Measurements from ENCODE around the gene CD6. TPM values are rescaled to one million over a fixed set of nuclear protein-coding genes. Genes with fewer than 3 reads are reported as not detected.

CD6 gene
- total and polyA plus RNA-seq, 3 experiments from 2014 or later: 156 to 233 (median 229) TPM

DNA sequence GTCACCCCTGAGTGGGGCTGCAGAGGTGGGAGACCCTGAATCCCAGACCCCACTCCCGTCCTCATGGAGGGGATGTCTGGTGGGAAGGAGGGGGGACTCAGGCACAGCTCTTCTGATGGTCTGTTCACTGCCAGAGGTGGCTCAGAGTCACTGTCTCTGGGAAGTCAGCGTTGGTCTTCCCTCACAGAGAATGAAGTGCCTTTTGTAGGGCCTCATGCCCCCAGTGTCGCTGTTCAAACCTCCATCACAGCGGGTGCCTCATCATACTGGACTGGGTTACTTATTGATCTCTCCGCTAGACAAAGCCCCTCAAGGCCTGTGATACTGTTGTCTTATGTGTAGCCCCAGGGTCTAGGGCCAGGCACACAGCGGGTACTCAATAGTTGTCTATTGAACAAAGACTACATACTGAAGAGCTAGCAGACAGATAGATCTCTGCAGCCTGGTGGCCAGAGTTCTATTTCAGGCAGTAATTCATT is 41.3 kb downstream of the CD6 start:
- peaks cover 4 to 29% (median 11%) of the 10 kb centered on the region in 3 donors for H3K4me1 Mint-ChIP-seq
- no peaks in the 10 kb centered on the region for H3K9me3 ChIP-seq (ENCODE audit: low read length)
- no peaks in the 10 kb centered on the region for H3K9me3 Mint-ChIP-seq
- H3K36me3 Mint-ChIP-seq: peaks cover 17 to 97% (median 25%) of the 10 kb centered on the region in 3 donors
- peaks cover 10% of the 10 kb centered on the region for H3K4me1 ChIP-seq (ENCODE audit: insufficient read depth, low read length)
- H3K27me3 Mint-ChIP-seq: no peaks in the 10 kb centered on the region
- H3K4me3 Mint-ChIP-seq: no peak overlapping the region
- H3K36me3 ChIP-seq (ENCODE audit: insufficient read depth, low read length): peaks cover 73% of the 10 kb centered on the region
- H3K27me3 ChIP-seq (ENCODE audit: insufficient read depth, low read length, poor library complexity, severe bottlenecking): no peaks in the 10 kb centered on the region
- H3K27ac ChIP-seq (ENCODE audit: low read depth, low read length): no peak overlapping the region
- no peak overlapping the region for H3K4me3 ChIP-seq (ENCODE audit: low read length)
- H3K27ac Mint-ChIP-seq: peak overlapping the region in 6 of 8 donors; percentile 26 to 59 (median 46)
- CTCF ChIA-PET: interaction anchor here (1.1 to 1.7 kb wide), 5 partner anchors 8 to 116 kb away, joined by 3 to 5 read pairs (median 4); no protein-coding TSS in a partner anchor
- POLR2A ChIA-PET: interaction anchor here (1.5 kb wide), 1 partner anchor 10 kb away, joined by 4 read pairs; no protein-coding TSS in a partner anchor
- DNase-seq: no peak

DNA sequence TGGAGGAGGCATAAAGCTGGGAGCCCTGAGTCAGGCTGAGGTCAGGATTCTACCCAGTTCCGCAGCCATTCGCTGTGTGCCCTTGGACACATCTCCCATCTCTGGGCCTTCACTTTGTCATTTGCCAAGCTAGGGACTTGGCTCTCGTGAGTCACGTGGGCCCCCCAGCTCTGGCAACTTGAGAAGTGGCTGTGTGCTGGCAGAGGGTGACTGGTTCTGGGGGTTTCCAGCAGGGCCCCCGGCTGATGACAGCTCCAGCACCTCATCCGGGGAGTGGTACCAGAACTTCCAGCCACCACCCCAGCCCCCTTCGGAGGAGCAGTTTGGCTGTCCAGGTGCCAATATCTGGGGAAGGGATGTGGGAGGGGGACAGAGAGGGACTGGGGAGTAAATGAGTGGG is 46.6 kb downstream of the CD6 start:
- Mint-ChIP-seq H3K9me3 (no peaks in the 10 kb centered on the region), H3K27me3 (peaks cover 0 to 1% of the 10 kb centered on the region in 2 donors), H3K36me3 (peaks cover 10 to 81% (median 13%) of the 10 kb centered on the region in 3 donors), H3K4me3 (no peak overlapping the region), H3K27ac (peak overlapping the region in 2 of 8 donors; percentile 71 to 88), H3K4me1 (peaks cover 32 to 53% (median 33%) of the 10 kb centered on the region in 3 donors)
- no peak for DNase-seq
- no peak overlapping the region for H3K27ac ChIP-seq (ENCODE audit: low read depth, low read length)
- no peak overlapping the region for H3K4me3 ChIP-seq (ENCODE audit: low read length)
- H3K27me3 ChIP-seq (ENCODE audit: insufficient read depth, low read length, poor library complexity, severe bottlenecking): no peaks in the 10 kb centered on the region
- ChIA-PET POLR2A (interaction anchor here (1.4 kb wide), 1 partner anchor 63 kb away, joined by 3 read pairs; no protein-coding TSS in a partner anchor), CTCF (interaction anchor here (1.2 to 1.3 kb wide), 2 partner anchors 46 to 48 kb away, joined by 4 to 5 read pairs; partner anchors contain the start of gene CD6)
- peaks cover 49% of the 10 kb centered on the region for H3K36me3 ChIP-seq (ENCODE audit: insufficient read depth, low read length)
- no peaks in the 10 kb centered on the region for H3K9me3 ChIP-seq (ENCODE audit: low read length)
- H3K4me1 ChIP-seq (ENCODE audit: insufficient read depth, low read length): peaks cover 32% of the 10 kb centered on the region

- no peak overlapping the region for H3K27ac ChIP-seq (ENCODE audit: low read depth, low read length)
- H3K9me3 Mint-ChIP-seq: no peaks in the 10 kb centered on the region
- POLR2A ChIA-PET: interaction anchor here (0.6 to 1.1 kb wide), 2 partner anchors 24 to 61 kb away, joined by 4 to 5 read pairs; no protein-coding TSS in a partner anchor
- H3K9me3 ChIP-seq (ENCODE audit: low read length): no peaks in the 10 kb centered on the region
- CTCF ChIA-PET: interaction anchor here (1.2 to 1.8 kb wide), 3 partner anchors 32 to 57 kb away, joined by 3 to 6 read pairs (median 5); partner anchors contain the start of gene CD6
- no peaks in the 10 kb centered on the region for H3K27me3 ChIP-seq (ENCODE audit: insufficient read depth, low read length, poor library complexity, severe bottlenecking)
- peaks cover 43% of the 10 kb centered on the region for H3K36me3 ChIP-seq (ENCODE audit: insufficient read depth, low read length)
- H3K36me3 Mint-ChIP-seq: peaks cover 9 to 69% (median 11%) of the 10 kb centered on the region in 3 donors
- no peak overlapping the region for H3K4me3 Mint-ChIP-seq
- peaks cover 42% of the 10 kb centered on the region for H3K4me1 ChIP-seq (ENCODE audit: insufficient read depth, low read length)
- H3K4me1 Mint-ChIP-seq: peaks cover 41 to 62% (median 43%) of the 10 kb centered on the region in 3 donors
- DNase-seq: no peak
- peaks cover 0 to 1% of the 10 kb centered on the region in 2 donors for H3K27me3 Mint-ChIP-seq
- no peak overlapping the region for H3K4me3 ChIP-seq (ENCODE audit: low read length)
- peak overlapping the region in 7 of 8 donors; percentile 14 to 97 (median 58) for H3K27ac Mint-ChIP-seq
Observed at GRCh38 chr11:61019037-61019831, 47.8 kb downstream of the CD6 start.

GRCh38 chr11:61019832-61020405 is 48.4 kb downstream of the CD6 start:
- H3K4me1 Mint-ChIP-seq: peaks cover 44 to 69% (median 50%) of the 10 kb centered on the region in 3 donors
- H3K4me1 ChIP-seq (ENCODE audit: insufficient read depth, low read length): peaks cover 45% of the 10 kb centered on the region
- H3K27me3 Mint-ChIP-seq: peaks cover 0 to 1% of the 10 kb centered on the region in 2 donors
- ChIA-PET POLR2A (interaction anchor here (0.6 to 1.1 kb wide), 3 partner anchors 23 to 60 kb away, joined by 3 to 5 read pairs (median 4); partner anchors contain the start of gene CD6), CTCF (interaction anchor here (1.6 to 1.8 kb wide), 2 partner anchors 33 to 58 kb away, joined by 3 to 6 read pairs; no protein-coding TSS in a partner anchor)
- peaks cover 9 to 63% (median 11%) of the 10 kb centered on the region in 3 donors for H3K36me3 Mint-ChIP-seq
- H3K4me3 Mint-ChIP-seq: peak overlapping the region in 4 of 7 donors; percentile 21 to 77 (median 70)
- no peaks in the 10 kb centered on the region for H3K27me3 ChIP-seq (ENCODE audit: insufficient read depth, low read length, poor library complexity, severe bottlenecking)
- H3K27ac ChIP-seq (ENCODE audit: low read depth, low read length): no peak overlapping the region
- no peaks in the 10 kb centered on the region for H3K9me3 ChIP-seq (ENCODE audit: low read length)
- H3K4me3 ChIP-seq (ENCODE audit: low read length): no peak overlapping the region
- DNase-seq: no peak
- no peaks in the 10 kb centered on the region for H3K9me3 Mint-ChIP-seq
- H3K36me3 ChIP-seq (ENCODE audit: insufficient read depth, low read length): peaks cover 40% of the 10 kb centered on the region
- H3K27ac Mint-ChIP-seq: peak overlapping the region; percentile 7 to 99 (median 96)

GRCh38 chr11:61020551-61021235 is 49.2 kb downstream of the CD6 start:
- peak overlapping the region; percentile 21 to 83 (median 77) for H3K4me3 Mint-ChIP-seq
- CTCF ChIA-PET: interaction anchor here (1.2 to 1.8 kb wide), 3 partner anchors 8 to 58 kb away, joined by 3 to 6 read pairs (median 4); no protein-coding TSS in a partner anchor

DNA sequence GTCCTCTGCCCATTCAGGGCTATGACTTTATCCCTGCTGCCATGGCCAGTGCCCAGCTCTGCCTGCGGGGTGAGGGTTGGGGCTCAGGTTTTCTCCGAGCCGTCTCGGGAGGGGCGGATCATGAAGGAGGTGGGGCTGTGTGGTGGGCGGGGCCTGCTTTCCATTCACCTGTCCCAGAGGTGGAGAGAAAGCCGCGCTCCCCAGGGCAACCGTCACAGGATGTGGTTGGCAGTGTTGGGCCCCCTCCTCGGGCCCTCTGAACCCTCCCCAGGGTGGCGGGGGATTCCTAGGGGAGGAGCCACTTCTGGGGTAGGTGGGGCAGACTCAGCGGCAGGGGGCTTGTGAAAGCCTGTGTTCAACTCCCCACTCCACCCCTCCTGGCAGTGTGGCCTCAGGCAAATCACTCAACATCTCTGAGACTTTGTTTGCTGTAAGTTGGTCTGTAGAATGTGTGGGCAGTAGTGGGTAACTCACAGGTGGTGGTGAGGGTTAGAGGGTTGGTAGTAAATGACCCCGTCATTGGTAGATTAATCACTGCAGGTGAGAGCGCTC is 50.3 kb downstream of the CD6 start:
- Histone ChIP-seq H3K27ac (ENCODE audit: low read depth, low read length) (peak overlapping the region; percentile 40), H3K4me3 (ENCODE audit: low read length) (peak overlapping the region; percentile 60), H3K36me3 (ENCODE audit: insufficient read depth, low read length) (peaks cover 27% of the 10 kb centered on the region), H3K27me3 (ENCODE audit: insufficient read depth, low read length, poor library complexity, severe bottlenecking) (no peaks in the 10 kb centered on the region), H3K9me3 (ENCODE audit: low read length) (no peaks in the 10 kb centered on the region), H3K4me1 (ENCODE audit: insufficient read depth, low read length) (peaks cover 64% of the 10 kb centered on the region)
- Mint-ChIP-seq H3K36me3 (peaks cover 0 to 45% (median 5%) of the 10 kb centered on the region in 3 donors), H3K27me3 (peaks cover 0 to 1% of the 10 kb centered on the region in 2 donors), H3K4me1 (peaks cover 61 to 87% (median 67%) of the 10 kb centered on the region in 3 donors), H3K27ac (peak overlapping the region; percentile 94 to 99 (median 98)), H3K9me3 (no peaks in the 10 kb centered on the region), H3K4me3 (peak overlapping the region; percentile 9 to 83 (median 77))
- peak; percentile 82 to 94 (median 89) for DNase-seq
- ChIA-PET CTCF (interaction anchor here (1.2 to 2.7 kb wide), 3 partner anchors 10 to 59 kb away, joined by 4 to 18 read pairs (median 10); no protein-coding TSS in a partner anchor), POLR2A (interaction anchor here (1.0 to 4.3 kb wide), 2 partner anchors 21 to 85 kb away, joined by 3 to 32 read pairs; no protein-coding TSS in a partner anchor)

More at GRCh38 chr11:61020551-61021235, 49.2 kb downstream of the CD6 start:
- no peaks in the 10 kb centered on the region for H3K27me3 ChIP-seq (ENCODE audit: insufficient read depth, low read length, poor library complexity, severe bottlenecking)
- no peaks in the 10 kb centered on the region for H3K9me3 Mint-ChIP-seq
- peaks cover 0 to 1% of the 10 kb centered on the region in 2 donors for H3K27me3 Mint-ChIP-seq
- peaks cover 6 to 56% (median 9%) of the 10 kb centered on the region in 3 donors for H3K36me3 Mint-ChIP-seq
- H3K4me1 Mint-ChIP-seq: peaks cover 52 to 77% (median 58%) of the 10 kb centered on the region in 3 donors
- H3K4me1 ChIP-seq (ENCODE audit: insufficient read depth, low read length): peaks cover 53% of the 10 kb centered on the region
- peaks cover 37% of the 10 kb centered on the region for H3K36me3 ChIP-seq (ENCODE audit: insufficient read depth, low read length)
- no peaks in the 10 kb centered on the region for H3K9me3 ChIP-seq (ENCODE audit: low read length)
- POLR2A ChIA-PET: interaction anchor here (0.6 to 4.3 kb wide), 3 partner anchors 22 to 49 kb away, joined by 3 to 32 read pairs (median 3); partner anchors contain the start of gene CD6
- H3K4me3 ChIP-seq (ENCODE audit: low read length): no peak overlapping the region
- peak overlapping the region; percentile 94 to 99 (median 98) for H3K27ac Mint-ChIP-seq
- DNase-seq: no peak
- no peak overlapping the region for H3K27ac ChIP-seq (ENCODE audit: low read depth, low read length)
